ENCODE measurements around the gene TRPC1. TPM values are rescaled to one million over a fixed set of nuclear protein-coding genes. Genes with fewer than 3 reads are reported as not detected.
A peak's percentile ranks its signal among the peaks of the same experiment; 100 is the strongest.

TRPC1 gene
- 10 to 100 TPM in 1 of 4 donors, 1 to 10 TPM in 2, under 1 TPM in 1; 0.75 to 11.7 (median 4.6) TPM for total RNA-seq

GRCh38 chr3:142723968-142724681 lies at the start of gene TRPC1:
TRPC1 (plus strand) TSS chr3:142724034; CDS start chr3:142724560, 526 bp downstream.
- peak; percentile 26 for DNase-seq
- in situ Hi-C loops (cut with MboI; ENCODE audit: low pct_ligation_motif_present in 1 of 4, low pct_unique_long_range_greater_than_20kb in 1 of 4, low sequenced_read_pairs in 3 of 4), result no loop called here
- intact Hi-C loops (cut with DNase I; ENCODE audit: low total_unique reads), result no loop called here
- H3K27me3 ChIP-seq, result peaks cover 28% of the 10 kb centered on the region
- H3K27ac ChIP-seq, result peak within 1 kb of the TSS; percentile 86 to 88 (median 87)
- TF ChIP-seq CTCF (IDR thresholded peaks at IDR 0.05) (no peak), POLR2A (IDR thresholded peaks at IDR 0.05) (peak; percentile 50), POLR2AphosphoS5 (IDR thresholded peaks at IDR 0.05) (peak; percentile 85 to 92 (median 89))
- H3K9me3 ChIP-seq, result no peaks in the 10 kb centered on the region
- 1% methylated on average over 55 of the region's 73 CpGs; no CpG with 5 or more reads in 1 of the 2 donors for WGBS, 2 donors (ENCODE audit: low coverage in 1 of 2)
- peaks cover 0 to 17% (median 9%) of the 10 kb centered on the region in 4 donors for H3K4me1 ChIP-seq
- H3K36me3 ChIP-seq, result no peaks in the 10 kb centered on the region
- H3K4me3 ChIP-seq, result peak within 1 kb of the TSS; percentile 33 to 87 (median 77)

GRCh38 chr3:142676151-142676550 lies 47.7 kb upstream of the TRPC1 start:
- in situ Hi-C loops (cut with MboI; ENCODE audit: low pct_ligation_motif_present in 1 of 4, low pct_unique_long_range_greater_than_20kb in 1 of 4, low sequenced_read_pairs in 3 of 4), result no loop called here
- Histone ChIP-seq H3K36me3 (no peaks in the 10 kb centered on the region), H3K4me3 (no peak overlapping the region), H3K27me3 (no peaks in the 10 kb centered on the region), H3K27ac (no peak overlapping the region), H3K4me1 (peaks cover 0 to 7% (median 0%) of the 10 kb centered on the region in 4 donors), H3K9me3 (no peaks in the 10 kb centered on the region)
- intact Hi-C loops (cut with DNase I; ENCODE audit: low total_unique reads), result no loop called here
- TF ChIP-seq POLR2AphosphoS5 (IDR thresholded peaks at IDR 0.05) (no peak), POLR2A (IDR thresholded peaks at IDR 0.05) (no peak), EP300 (IDR thresholded peaks at IDR 0.05; ENCODE audit: low read depth) (no peak), CTCF (IDR thresholded peaks at IDR 0.05) (no peak)
- DNase-seq, result no peak
- WGBS, 2 donors (ENCODE audit: low coverage in 1 of 2), result 44 to 58% methylated on average over 2 of the region's 2 CpGs

GRCh38 chr3:142680710-142681109 lies 43.1 kb upstream of the TRPC1 start:
- WGBS, 2 donors (ENCODE audit: low coverage in 1 of 2), result 64% methylated on average over 2 of the region's 2 CpGs; no CpG with 5 or more reads in 1 of the 2 donors
- no peak overlapping the region for H3K4me3 ChIP-seq
- in situ Hi-C loops (cut with MboI; ENCODE audit: low pct_ligation_motif_present in 1 of 4, low pct_unique_long_range_greater_than_20kb in 1 of 4, low sequenced_read_pairs in 3 of 4), result no loop called here
- no peaks in the 10 kb centered on the region for H3K36me3 ChIP-seq
- H3K27ac ChIP-seq, result no peak overlapping the region
- DNase-seq, result no peak
- TF ChIP-seq CTCF (IDR thresholded peaks at IDR 0.05) (peak in 1 of 5 experiments; percentile 11), EP300 (IDR thresholded peaks at IDR 0.05; ENCODE audit: low read depth) (no peak)
- peaks cover 0 to 3% (median 0%) of the 10 kb centered on the region in 4 donors for H3K4me1 ChIP-seq
- intact Hi-C loops (cut with DNase I; ENCODE audit: low total_unique reads), result no loop called here
- H3K9me3 ChIP-seq, result no peaks in the 10 kb centered on the region
- no peaks in the 10 kb centered on the region for H3K27me3 ChIP-seq

- WGBS, 2 donors (ENCODE audit: low coverage in 1 of 2), result 87 to 96% methylated on average over 2 of the region's 2 CpGs
- DNase-seq, result no peak
- intact Hi-C loops (cut with DNase I; ENCODE audit: low total_unique reads), result no loop called here
- H3K27me3 ChIP-seq, result no peaks in the 10 kb centered on the region
- no peak overlapping the region for H3K4me3 ChIP-seq
- no peaks in the 10 kb centered on the region for H3K4me1 ChIP-seq
- in situ Hi-C loops (cut with MboI; ENCODE audit: low pct_ligation_motif_present in 1 of 4, low pct_unique_long_range_greater_than_20kb in 1 of 4, low sequenced_read_pairs in 3 of 4), result no loop called here
- H3K36me3 ChIP-seq, result peaks cover 0 to 6% (median 0%) of the 10 kb centered on the region in 4 donors
- no peak for TF ChIP-seq POLR2A (IDR thresholded peaks at IDR 0.05)
- TF ChIP-seq CTCF (IDR thresholded peaks at IDR 0.05), result no peak
- no peaks in the 10 kb centered on the region for H3K9me3 ChIP-seq
- no peak overlapping the region for H3K27ac ChIP-seq
Measured at GRCh38 chr3:142690613-142691012, 33.2 kb upstream of the TRPC1 start.
